Stomach smooth muscle (tissue), 2 donors: ENCODE data around the gene EXOC4.

ENCODE experiments used
- H3K27ac ChIP-seq: one replicate; pipeline ENCODE4 v1.7.0; 2013; ENCODE audit warnings: mild to moderate bottlenecking, low read length, inconsistent platforms
- H3K27me3 ChIP-seq, 2 donors: one replicate each; pipeline ENCODE4 v1.7.0; 2013; ENCODE audit warnings: low read length in 2 of 2; ENCODE audit not compliant: insufficient read depth in 2 of 2, control insufficient read depth in 1 of 2
- H3K36me3 ChIP-seq, 2 donors: one replicate each; pipeline ENCODE4 v1.7.0; 2013; ENCODE audit warnings: low read length in 2 of 2; ENCODE audit not compliant: control insufficient read depth in 2 of 2, insufficient read depth in 2 of 2
- H3K4me1 ChIP-seq: one replicate; pipeline ENCODE4 v1.7.0; 2013; ENCODE audit warnings: low read length; ENCODE audit not compliant: control insufficient read depth, insufficient read depth
- H3K4me3 ChIP-seq, 2 donors: one replicate each; pipeline ENCODE4 v1.7.0; 2013; ENCODE audit warnings: low read length in 2 of 2
- H3K9ac ChIP-seq, 2 donors: one replicate each; pipeline ENCODE4 v1.7.0; 2013; ENCODE audit warnings: low read length in 2 of 2, mild to moderate bottlenecking in 1 of 2
- H3K9me3 ChIP-seq, 2 donors: one replicate each; pipeline ENCODE4 v1.7.0; 2013; ENCODE audit warnings: low read length in 2 of 2; ENCODE audit not compliant: control insufficient read depth in 2 of 2
- donor health status: healthy.
- donor health status: Pancreatic carcinoma.

EXOC4 gene

GRCh38 chr7:133691727-133692610, 439.1 kb downstream of the EXOC4 start:
- no peak overlapping the region for H3K9ac ChIP-seq
- H3K27ac ChIP-seq, result no peak overlapping the region
- no peak overlapping the region for H3K4me3 ChIP-seq
- no peaks in the 10 kb centered on the region for H3K9me3 ChIP-seq
- no peaks in the 10 kb centered on the region for H3K36me3 ChIP-seq
- H3K4me1 ChIP-seq, result no peaks in the 10 kb centered on the region
- no peaks in the 10 kb centered on the region for H3K27me3 ChIP-seq

- H3K36me3 ChIP-seq, result no peaks in the 10 kb centered on the region
- no peak overlapping the region for H3K4me3 ChIP-seq
- no peaks in the 10 kb centered on the region for H3K4me1 ChIP-seq
- no peak overlapping the region for H3K27ac ChIP-seq
- no peaks in the 10 kb centered on the region for H3K9me3 ChIP-seq
- H3K9ac ChIP-seq, result no peak overlapping the region
- no peaks in the 10 kb centered on the region for H3K27me3 ChIP-seq
Observed at GRCh38 chr7:133693281-133693680, 440.4 kb downstream of the EXOC4 start.

GRCh38 chr7:133696056-133696455, 443.2 kb downstream of the EXOC4 start:
- Histone ChIP-seq H3K27ac (no peak overlapping the region), H3K9me3 (no peaks in the 10 kb centered on the region), H3K27me3 (no peaks in the 10 kb centered on the region), H3K4me1 (no peaks in the 10 kb centered on the region), H3K4me3 (no peak overlapping the region), H3K9ac (no peak overlapping the region), H3K36me3 (no peaks in the 10 kb centered on the region)

- Histone ChIP-seq H3K27ac (no peak overlapping the region), H3K9ac (no peak overlapping the region), H3K36me3 (no peaks in the 10 kb centered on the region), H3K9me3 (no peaks in the 10 kb centered on the region), H3K27me3 (no peaks in the 10 kb centered on the region), H3K4me3 (no peak overlapping the region), H3K4me1 (no peaks in the 10 kb centered on the region)
Observed at GRCh38 chr7:133697585-133697984, 444.7 kb downstream of the EXOC4 start.

GRCh38 chr7:133698127-133698526, 445.2 kb downstream of the EXOC4 start:
- H3K36me3 ChIP-seq, result no peaks in the 10 kb centered on the region
- no peak overlapping the region for H3K27ac ChIP-seq
- no peaks in the 10 kb centered on the region for H3K27me3 ChIP-seq
- no peaks in the 10 kb centered on the region for H3K4me1 ChIP-seq
- H3K9ac ChIP-seq, result no peak overlapping the region
- no peak overlapping the region for H3K4me3 ChIP-seq
- H3K9me3 ChIP-seq, result no peaks in the 10 kb centered on the region

GRCh38 chr7:133699386-133699785, 446.5 kb downstream of the EXOC4 start:
- H3K9me3 ChIP-seq, result no peaks in the 10 kb centered on the region
- no peak overlapping the region for H3K4me3 ChIP-seq
- no peak overlapping the region for H3K9ac ChIP-seq
- H3K27ac ChIP-seq, result no peak overlapping the region
- no peaks in the 10 kb centered on the region for H3K27me3 ChIP-seq
- no peaks in the 10 kb centered on the region for H3K36me3 ChIP-seq
- no peaks in the 10 kb centered on the region for H3K4me1 ChIP-seq

GRCh38 chr7:133702078-133702477, 449.2 kb downstream of the EXOC4 start:
- H3K27me3 ChIP-seq, result no peaks in the 10 kb centered on the region
- no peaks in the 10 kb centered on the region for H3K4me1 ChIP-seq
- H3K9me3 ChIP-seq, result no peaks in the 10 kb centered on the region
- no peak overlapping the region for H3K4me3 ChIP-seq
- H3K9ac ChIP-seq, result no peak overlapping the region
- no peaks in the 10 kb centered on the region for H3K36me3 ChIP-seq
- no peak overlapping the region for H3K27ac ChIP-seq

GRCh38 chr7:133702960-133703359, 450.1 kb downstream of the EXOC4 start:
- Histone ChIP-seq H3K9me3 (no peaks in the 10 kb centered on the region), H3K9ac (no peak overlapping the region), H3K36me3 (no peaks in the 10 kb centered on the region), H3K4me3 (no peak overlapping the region), H3K4me1 (no peaks in the 10 kb centered on the region), H3K27ac (no peak overlapping the region), H3K27me3 (no peaks in the 10 kb centered on the region)

- H3K9me3 ChIP-seq, result no peaks in the 10 kb centered on the region
- no peaks in the 10 kb centered on the region for H3K4me1 ChIP-seq
- no peaks in the 10 kb centered on the region for H3K36me3 ChIP-seq
- no peak overlapping the region for H3K9ac ChIP-seq
- H3K27me3 ChIP-seq, result no peaks in the 10 kb centered on the region
- no peak overlapping the region for H3K27ac ChIP-seq
- no peak overlapping the region for H3K4me3 ChIP-seq
Observed at GRCh38 chr7:133703547-133703946, 450.7 kb downstream of the EXOC4 start.

GRCh38 chr7:133704453-133704852, 451.6 kb downstream of the EXOC4 start:
- Histone ChIP-seq H3K4me1 (no peaks in the 10 kb centered on the region), H3K9me3 (no peaks in the 10 kb centered on the region), H3K4me3 (no peak overlapping the region), H3K27ac (no peak overlapping the region), H3K36me3 (no peaks in the 10 kb centered on the region), H3K9ac (no peak overlapping the region), H3K27me3 (no peaks in the 10 kb centered on the region)

- no peaks in the 10 kb centered on the region for H3K36me3 ChIP-seq
- no peak overlapping the region for H3K4me3 ChIP-seq
- no peaks in the 10 kb centered on the region for H3K9me3 ChIP-seq
- H3K9ac ChIP-seq, result no peak overlapping the region
- H3K4me1 ChIP-seq, result no peaks in the 10 kb centered on the region
- no peaks in the 10 kb centered on the region for H3K27me3 ChIP-seq
- H3K27ac ChIP-seq, result no peak overlapping the region
Observed at GRCh38 chr7:133705596-133705995, 452.7 kb downstream of the EXOC4 start.
